GM18502 (cell line): ENCODE measurements around the gene MSMP.

Experiments used
- ATAC-seq: cut with Tn5 transposase; IDR thresholded peaks from one replicate; pipeline ENCODE4 v1.9.1; 2021; ENCODE audit warnings: mild to moderate bottlenecking; ENCODE audit not compliant: unreplicated experiment, poor library complexity

MSMP gene

GRCh38 chr9:35771943-35772342 is 17.9 kb upstream of the MSMP start:
- no peak for ATAC-seq

- ATAC-seq = no peak
These were observed 17.5 kb upstream of the MSMP start for GRCh38 chr9:35771534-35771933.

GRCh38 chr9:35771075-35771433 is 17.0 kb upstream of the MSMP start:
- no peak for ATAC-seq

GRCh38 chr9:35769763-35770162 is 15.7 kb upstream of the MSMP start:
- no peak for ATAC-seq

GRCh38 chr9:35767458-35767857 is 13.4 kb upstream of the MSMP start:
- ATAC-seq = no peak

- ATAC-seq = no peak
These were observed 12.9 kb upstream of the MSMP start for GRCh38 chr9:35766997-35767396.

GRCh38 chr9:35763803-35764202 is 9.7 kb upstream of the MSMP start:
- ATAC-seq = no peak

GRCh38 chr9:35763181-35763580 is 9.1 kb upstream of the MSMP start:
- no peak for ATAC-seq

- ATAC-seq = no peak
These were observed 6.6 kb upstream of the MSMP start for GRCh38 chr9:35760651-35761050.

GRCh38 chr9:35759795-35760194 is 5.7 kb upstream of the MSMP start:
- no peak for ATAC-seq

- no peak for ATAC-seq
These were observed 4.5 kb upstream of the MSMP start for GRCh38 chr9:35758475-35759050.

- no peak for ATAC-seq
These were observed 3.8 kb upstream of the MSMP start for GRCh38 chr9:35757892-35758275.

- peak; percentile 55 for ATAC-seq
These were observed 3.3 kb upstream of the MSMP start for GRCh38 chr9:35757226-35757891.

- peak; percentile 63 for ATAC-seq
These were observed 2.5 kb upstream of the MSMP start for GRCh38 chr9:35756275-35757225.

- no peak for ATAC-seq
These were observed 995 bp upstream of the MSMP start for GRCh38 chr9:35755071-35755470.

- no peak for ATAC-seq
These were observed 610 bp downstream of the MSMP start for GRCh38 chr9:35753466-35753865.

GRCh38 chr9:35750256-35750531 is 3.9 kb downstream of the MSMP start:
- ATAC-seq = no peak

- ATAC-seq = peak; percentile 27
These were observed 4.4 kb downstream of the MSMP start for GRCh38 chr9:35749515-35750255.

- peak; percentile 83 for ATAC-seq
These were observed 5.1 kb downstream of the MSMP start, which contains the start of the genes GBA2 and RGP1 for GRCh38 chr9:35748858-35749514. TSS of gene GBA2 (minus strand) at chr9:35749228. CDS start at chr9:35748704, 524 bp downstream. TSS of gene RGP1 (plus strand) at chr9:35749287. CDS start at chr9:35749756, 469 bp downstream.

GRCh38 chr9:35748242-35748857 is 5.7 kb downstream of the MSMP start:
- no peak for ATAC-seq
